GM19328 (cell line): ENCODE measurements around the gene IVNS1ABP.
"Not testable (repeated sequence)": the region's sequence is repeated elsewhere in the genome, so short reads cannot be mapped to it uniquely, and the experiment has no call there.

ENCODE experiments used
- ATAC-seq: cut with Tn5 transposase; IDR thresholded peaks from one replicate; pipeline ENCODE4 v1.9.1; 2021; ENCODE audit warnings: mild to moderate bottlenecking, moderate library complexity; ENCODE audit not compliant: unreplicated experiment

IVNS1ABP gene

GRCh38 chr1:185317034-185317885, at the start of gene IVNS1ABP:
IVNS1ABP (minus strand) TSS chr1:185317243; CDS start chr1:185309493, 7,750 bp downstream.
- ATAC-seq: peak; percentile 66

- no peak for ATAC-seq
These were observed 48.9 kb upstream of the IVNS1ABP start for GRCh38 chr1:185365951-185366350.

- not testable (repeated sequence) for ATAC-seq
These were observed 47.5 kb upstream of the IVNS1ABP start for GRCh38 chr1:185364528-185364927.

- no peak for ATAC-seq
These were observed 46.2 kb upstream of the IVNS1ABP start for GRCh38 chr1:185363205-185363604.

GRCh38 chr1:185360714-185361113, 43.7 kb upstream of the IVNS1ABP start:
- no peak for ATAC-seq

- ATAC-seq: no peak
These were observed 41.9 kb upstream of the IVNS1ABP start for GRCh38 chr1:185358957-185359356.

GRCh38 chr1:185355947-185356346, 38.9 kb upstream of the IVNS1ABP start:
- no peak for ATAC-seq

- no peak for ATAC-seq
These were observed 36.1 kb upstream of the IVNS1ABP start for GRCh38 chr1:185353124-185353523.

GRCh38 chr1:185351734-185352466, 34.9 kb upstream of the IVNS1ABP start:
- ATAC-seq: no peak

- ATAC-seq: no peak
These were observed 33.0 kb upstream of the IVNS1ABP start for GRCh38 chr1:185350027-185350442.

- no peak for ATAC-seq
These were observed 32.5 kb upstream of the IVNS1ABP start for GRCh38 chr1:185349556-185349955.

- no peak for ATAC-seq
These were observed 31.9 kb upstream of the IVNS1ABP start for GRCh38 chr1:185348985-185349384.

GRCh38 chr1:185348296-185348695, 31.3 kb upstream of the IVNS1ABP start:
- no peak for ATAC-seq

GRCh38 chr1:185345913-185346720, 29.1 kb upstream of the IVNS1ABP start:
- no peak for ATAC-seq

- ATAC-seq: no peak
These were observed 26.3 kb upstream of the IVNS1ABP start for GRCh38 chr1:185343306-185343705.

- no peak for ATAC-seq
These were observed 25.7 kb upstream of the IVNS1ABP start for GRCh38 chr1:185342672-185343259.

- ATAC-seq: no peak
These were observed 25.0 kb upstream of the IVNS1ABP start for GRCh38 chr1:185342017-185342416.

GRCh38 chr1:185341196-185341781, 24.2 kb upstream of the IVNS1ABP start:
- ATAC-seq: no peak

- ATAC-seq: peak; percentile 94
These were observed 21.9 kb upstream of the IVNS1ABP start for GRCh38 chr1:185338719-185339622.
